CD14-positive monocyte (primary cell): ENCODE measurements around the gene LETMD1. TPM values are rescaled to one million over a fixed set of nuclear protein-coding genes. Genes with fewer than 3 reads are reported as not detected.

Experiments
- DNase-seq, 3 donors: peaks; one replicate each; pipeline ENCODE4 v3.0.0-alpha.2; 2011 to 2022
- H2AFZ ChIP-seq: 2 replicates; pipeline ENCODE4 v1.6.0; 2012; ENCODE audit warnings: mild to moderate bottlenecking, low read depth, low read length, inconsistent platforms; ENCODE audit not compliant: insufficient read depth, poor library complexity, severe bottlenecking
- H3K27ac ChIP-seq, 2 donors: 1 replicate in 1 of 2; 2 replicates in 1 of 2; pipeline ENCODE4 v1.5.1; 2012 to 2013; ENCODE audit warnings: low read length in 2 of 2, control low read depth in 1 of 2, inconsistent platforms in 1 of 2, low read depth in 1 of 2, mild to moderate bottlenecking in 1 of 2
- H3K27me3 ChIP-seq, 2 donors: one replicate each; pipeline versions ENCODE4 v1.6.0 to v1.6.1; 2011 to 2013; ENCODE audit warnings: low read length in 2 of 2; ENCODE audit not compliant: control insufficient read depth in 2 of 2, insufficient read depth in 2 of 2
- H3K36me3 ChIP-seq, 2 donors: replicated peaks in 1 of 2; 1 replicate in 1 of 2; 2 replicates in 1 of 2; pipeline versions ENCODE4 v1.5.1 to v1.6.1; 2012 to 2013; ENCODE audit warnings: low read length in 2 of 2, control low read depth in 1 of 2, inconsistent platforms in 1 of 2, mild to moderate bottlenecking in 1 of 2; ENCODE audit not compliant: insufficient read depth in 2 of 2, control insufficient read depth in 1 of 2
- H3K4me1 ChIP-seq, 2 donors: 1 replicate in 1 of 2; 2 replicates in 1 of 2; pipeline versions ENCODE4 v1.5.1 to v1.6.1; 2012 to 2013; ENCODE audit warnings: low read length in 2 of 2, control low read depth in 1 of 2, inconsistent platforms in 1 of 2, mild to moderate bottlenecking in 1 of 2, moderate library complexity in 1 of 2; ENCODE audit not compliant: insufficient read depth in 2 of 2, control insufficient read depth in 1 of 2
- H3K4me2 ChIP-seq: replicated peaks from 2 replicates; pipeline ENCODE3; 2012; ENCODE audit warnings: low read length, moderate library complexity, mild to moderate bottlenecking; ENCODE audit not compliant: poor library complexity, severe bottlenecking; ENCODE audit errors: extremely low read depth
- H3K4me3 ChIP-seq, 3 experiments: fragments of 200-600 bp in 1 of 3; sonication (generic) in 1 of 3; replicated peaks in 1 of 3; 1 replicate in 2 of 3; 2 replicates in 1 of 3; pipeline ENCODE4 v1.5.1; 2011 to 2013; ENCODE audit warnings: low read length in 3 of 3, mild to moderate bottlenecking in 3 of 3, control low read depth in 2 of 3, low read depth in 2 of 3, inconsistent platforms in 1 of 3, moderate library complexity in 1 of 3
- H3K79me2 ChIP-seq: 2 replicates; pipeline ENCODE4 v1.6.0; 2012; ENCODE audit warnings: mild to moderate bottlenecking, control low read depth, inconsistent platforms, low read length, moderate library complexity; ENCODE audit not compliant: insufficient read depth
- H3K9ac ChIP-seq: 2 replicates; pipeline ENCODE4 v1.6.0; 2017; ENCODE audit warnings: low read length, mild to moderate bottlenecking; ENCODE audit not compliant: insufficient read depth, poor library complexity, severe bottlenecking
- H3K9me3 ChIP-seq, 2 donors: replicated peaks in 1 of 2; 1 replicate in 1 of 2; 2 replicates in 1 of 2; pipeline versions ENCODE4 v1.5.1 to v1.6.1; 2012 to 2013; ENCODE audit warnings: low read length in 2 of 2, control low read depth in 1 of 2; ENCODE audit not compliant: control insufficient read depth in 1 of 2, insufficient read depth in 1 of 2
- H4K20me1 ChIP-seq: 2 replicates; pipeline ENCODE4 v1.6.0; 2012; ENCODE audit warnings: mild to moderate bottlenecking, low read length, control low read depth, moderate library complexity; ENCODE audit not compliant: insufficient read depth
- H3K27ac Mint-ChIP-seq, 7 donors: one replicate each; pipeline ENCODE4 v1.8.0; 2020; ENCODE audit warnings: mild to moderate bottlenecking in 7 of 7, mixed read lengths in 7 of 7, moderate library complexity in 6 of 7, inconsistent platforms in 2 of 7
- H3K27me3 Mint-ChIP-seq, 3 donors: one replicate each; pipeline ENCODE4 v1.8.0; 2021 to 2022; ENCODE audit warnings: low read depth in 3 of 3, mild to moderate bottlenecking in 3 of 3, mixed read lengths in 3 of 3, moderate library complexity in 3 of 3, inconsistent platforms in 1 of 3
- H3K36me3 Mint-ChIP-seq, 2 donors: one replicate each; pipeline ENCODE4 v1.8.0; 2020; ENCODE audit warnings: mixed read lengths in 2 of 2, inconsistent platforms in 1 of 2, mild to moderate bottlenecking in 1 of 2
- H3K4me1 Mint-ChIP-seq: one replicate; pipeline ENCODE4 v1.8.0; 2020; ENCODE audit warnings: mild to moderate bottlenecking, mixed read lengths
- H3K4me3 Mint-ChIP-seq, 2 donors: one replicate each; pipeline ENCODE4 v1.8.0; 2020; ENCODE audit warnings: mild to moderate bottlenecking in 2 of 2, mixed read lengths in 2 of 2, moderate library complexity in 1 of 2
- H3K9me3 Mint-ChIP-seq, 7 donors: one replicate each; pipeline ENCODE4 v1.8.0; 2020 to 2022; ENCODE audit warnings: mixed read lengths in 7 of 7, mild to moderate bottlenecking in 6 of 7, moderate library complexity in 6 of 7, inconsistent platforms in 2 of 7
- CTCF ChIP-seq: fragments of 200-600 bp; IDR thresholded peaks from one replicate; pipeline ENCODE4 v1.8.0; 2022; ENCODE audit warnings: antibody characterized with exemption, mild to moderate bottlenecking
- WGBS: methylation state at CpG from one replicate; pipeline ENCODE4 v1.1.5; 2013; ENCODE audit warnings: missing lambda C conversion rate; ENCODE audit not compliant: insufficient coverage; 5-methylcytosine and 5-hydroxymethylcytosine counted together
- intact Hi-C, 2 donors: fragments of 100-400 bp; cut with micrococcal nuclease; formaldehyde crosslinking; loops; one replicate each; pipeline versions ENCODE4 v1.15.0 to v1.15.1; 2023
- polyA plus RNA-seq, 3 donors: library from polyadenylated mRNA; depleted of rRNA in 1 of 3; unstranded in 2 of 3; stranded (reverse) in 1 of 3; fragments of 300-500 nt in 2 of 3; fragments of >200 nt in 1 of 3; fragmentation: Illumina TruSeq in 2 of 3; gene quantifications; 1 replicate in 2 of 3; 2 replicates in 1 of 3; pipeline ENCODE4 v1.2.3, GENCODE V29; 2012 to 2021

The LETMD1 gene
- polyA plus RNA-seq, 3 donors: 13.2 to 95.6 (median 16.8) TPM

DNA sequence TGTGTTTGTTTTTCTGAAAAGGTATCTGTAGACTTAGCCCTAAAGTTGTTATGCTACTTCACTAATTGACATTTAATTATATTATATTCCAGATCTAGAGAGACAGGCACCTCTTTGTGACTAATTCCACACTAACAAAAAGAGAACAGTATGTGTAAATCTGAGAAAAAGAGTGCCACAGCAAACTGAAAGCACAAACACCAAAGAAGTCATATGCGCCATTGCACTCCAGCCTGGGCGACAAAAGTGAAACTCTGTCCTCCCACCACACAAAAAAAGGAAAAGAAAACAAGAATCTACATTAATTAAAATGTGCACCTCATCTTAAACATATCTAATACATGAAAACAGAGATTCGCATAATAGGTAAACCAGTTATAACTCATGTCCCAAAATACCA lies 39.7 kb downstream of the LETMD1 start:
- H3K27ac Mint-ChIP-seq: peak overlapping the region in 1 of 7 donors; percentile 7
- TF ChIP-seq CTCF: no peak
- peaks cover 20 to 29% of the 10 kb centered on the region in 2 donors for H3K36me3 Mint-ChIP-seq
- Histone ChIP-seq H3K9me3 (no peaks in the 10 kb centered on the region), H3K4me2 (no peak overlapping the region), H3K4me1 (peaks cover 16 to 25% of the 10 kb centered on the region in 2 donors), H3K27ac (no peak overlapping the region), H3K27me3 (no peaks in the 10 kb centered on the region), H3K9ac (no peak overlapping the region), H3K36me3 (peaks cover 4 to 26% of the 10 kb centered on the region in 2 donors), H2AFZ (no peak overlapping the region), H3K79me2 (peaks cover 3% of the 10 kb centered on the region), H3K4me3 (no peak overlapping the region), H4K20me1 (no peaks in the 10 kb centered on the region)
- H3K4me3 Mint-ChIP-seq: no peak overlapping the region
- H3K4me1 Mint-ChIP-seq: peaks cover 22% of the 10 kb centered on the region
- no peaks in the 10 kb centered on the region for H3K27me3 Mint-ChIP-seq
- DNase-seq: no peak
- intact Hi-C loops: loop anchor here (10.0 kb wide), 2 partner anchors 157 to 323 kb away; partner anchors contain the start of gene ATF1 (in 1 of the 2)
- WGBS: no CpG with 5 or more reads among the region's 3 CpGs
- H3K9me3 Mint-ChIP-seq: no peaks in the 10 kb centered on the region

DNA sequence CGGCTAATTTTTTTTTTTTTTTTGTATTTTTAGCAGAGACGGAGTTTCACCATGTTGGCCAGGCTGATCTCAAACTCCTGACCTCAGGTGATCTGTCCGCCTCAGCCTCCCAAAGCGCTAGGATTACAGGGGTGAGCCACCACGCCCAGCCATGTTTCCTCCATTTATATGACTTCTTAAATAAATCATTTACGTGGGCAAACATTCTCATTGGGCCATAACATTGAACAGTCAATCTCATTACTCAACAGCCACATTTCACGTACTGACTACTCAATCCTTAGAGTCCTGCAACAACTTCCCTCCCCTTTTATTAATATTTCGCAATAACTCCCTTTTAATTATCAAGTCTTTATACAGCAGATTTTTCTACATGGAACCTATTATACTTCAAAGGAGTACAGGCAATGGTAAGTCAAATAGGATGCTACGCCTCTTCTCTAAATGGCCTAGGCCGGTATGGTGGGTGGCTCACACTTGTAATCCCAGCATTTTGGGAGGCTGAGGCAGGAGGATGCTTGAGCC lies 42.6 kb downstream of the LETMD1 start:
- no peak for DNase-seq
- no peak overlapping the region for H3K4me3 Mint-ChIP-seq
- Histone ChIP-seq H2AFZ (no peak overlapping the region), H3K4me1 (peaks cover 3 to 7% of the 10 kb centered on the region in 2 donors), H3K4me2 (no peak overlapping the region), H3K27ac (no peak overlapping the region), H3K9me3 (no peaks in the 10 kb centered on the region), H3K9ac (no peak overlapping the region), H4K20me1 (no peaks in the 10 kb centered on the region), H3K4me3 (no peak overlapping the region), H3K27me3 (no peaks in the 10 kb centered on the region), H3K79me2 (no peaks in the 10 kb centered on the region), H3K36me3 (peaks cover 27 to 55% of the 10 kb centered on the region in 2 donors)
- no peaks in the 10 kb centered on the region for H3K9me3 Mint-ChIP-seq
- TF ChIP-seq CTCF: no peak
- peak overlapping the region in 1 of 7 donors; percentile 59 for H3K27ac Mint-ChIP-seq
- peaks cover 45 to 57% of the 10 kb centered on the region in 2 donors for H3K36me3 Mint-ChIP-seq
- intact Hi-C loops: no loop called here
- peaks cover 8% of the 10 kb centered on the region for H3K4me1 Mint-ChIP-seq
- no peaks in the 10 kb centered on the region for H3K27me3 Mint-ChIP-seq
- 81% methylated on average over 7 of the region's 10 CpGs for WGBS
